ENCODE results near the gene TUBA3C.
A peak's percentile ranks its signal among the peaks of the same experiment; 100 is the strongest.

TUBA3C gene

GRCh38 chr13:19159761-19160420, 21.7 kb downstream of the TUBA3C start:
- no peak for DNase-seq

- no peak for DNase-seq
Observed at GRCh38 chr13:19159181-19159580, 22.4 kb downstream of the TUBA3C start.

DNA sequence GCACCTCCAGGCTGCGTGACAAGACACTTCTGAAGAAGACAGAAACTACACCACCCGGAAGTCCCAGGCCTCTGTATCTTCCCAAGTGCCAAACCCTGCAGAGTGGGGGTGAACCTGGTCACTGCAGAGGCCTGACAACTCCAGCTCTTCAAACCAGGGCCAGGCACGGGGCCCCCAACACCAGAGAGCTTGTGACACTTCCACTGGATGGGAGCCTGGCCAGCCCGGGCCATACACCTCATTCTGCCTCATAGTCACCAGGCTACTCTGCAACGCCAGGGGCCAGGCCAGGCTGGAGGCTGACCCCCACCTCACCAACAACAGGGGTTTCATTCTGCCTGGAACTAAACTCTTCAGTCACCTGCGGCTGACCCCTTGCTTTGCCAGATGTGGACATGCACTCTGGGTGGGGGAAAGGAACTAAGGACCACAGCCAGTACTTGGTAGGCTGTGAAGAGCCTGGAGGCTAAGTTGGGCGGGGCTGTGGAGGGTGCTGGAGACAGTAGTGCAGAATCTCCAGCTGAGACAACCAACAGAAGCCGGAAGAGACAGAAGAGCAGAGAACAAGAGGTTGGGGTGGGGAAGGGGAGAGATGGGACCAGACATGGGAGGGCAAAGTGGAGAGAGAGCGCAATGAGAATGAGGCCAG, 23.0 kb downstream of the TUBA3C start:
- no peak for DNase-seq

- DNase-seq: no peak
Observed at GRCh38 chr13:19158006-19158405, 23.6 kb downstream of the TUBA3C start.

- DNase-seq: no peak
Observed at GRCh38 chr13:19157461-19157860, 24.2 kb downstream of the TUBA3C start.

DNA sequence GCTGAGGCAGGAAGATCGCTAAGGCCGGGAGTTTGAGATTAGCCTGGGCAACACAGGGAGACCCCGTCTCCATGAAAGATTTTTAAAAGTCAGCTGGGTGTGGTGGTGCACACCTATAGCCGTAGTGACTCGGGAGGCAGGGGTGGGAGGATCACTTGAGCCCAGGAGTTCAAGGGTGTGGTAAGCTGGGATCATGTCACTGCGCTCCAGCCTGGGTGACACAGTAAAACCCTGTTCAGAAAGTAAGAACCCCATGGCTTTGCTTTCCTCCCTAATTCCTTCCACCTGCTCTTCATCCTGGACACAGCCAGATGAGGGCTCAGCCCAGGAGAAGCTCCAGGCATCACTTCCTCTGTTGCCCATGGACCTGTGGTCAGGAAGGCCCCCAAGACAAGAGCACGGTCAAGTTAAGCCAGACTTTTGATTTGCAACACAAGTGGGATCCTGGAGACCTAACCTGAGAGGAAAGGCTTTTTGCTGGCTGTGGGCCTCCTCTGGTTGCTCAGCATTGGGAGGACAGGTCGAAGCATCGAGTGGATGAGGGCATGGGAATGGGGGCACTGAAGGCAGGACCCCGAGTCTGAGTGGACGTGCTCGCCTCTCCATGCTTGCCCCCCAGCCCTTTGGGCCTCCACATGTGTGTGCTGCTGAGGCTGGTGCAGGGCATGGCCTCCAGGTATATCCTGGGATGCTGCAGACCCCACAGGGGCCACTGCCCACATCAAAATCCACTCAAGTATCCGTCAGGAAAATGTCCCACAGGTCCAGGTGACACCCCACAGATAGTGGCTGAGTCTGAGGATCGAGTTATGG, 25.4 kb downstream of the TUBA3C start:
- DNase-seq: no peak

DNA sequence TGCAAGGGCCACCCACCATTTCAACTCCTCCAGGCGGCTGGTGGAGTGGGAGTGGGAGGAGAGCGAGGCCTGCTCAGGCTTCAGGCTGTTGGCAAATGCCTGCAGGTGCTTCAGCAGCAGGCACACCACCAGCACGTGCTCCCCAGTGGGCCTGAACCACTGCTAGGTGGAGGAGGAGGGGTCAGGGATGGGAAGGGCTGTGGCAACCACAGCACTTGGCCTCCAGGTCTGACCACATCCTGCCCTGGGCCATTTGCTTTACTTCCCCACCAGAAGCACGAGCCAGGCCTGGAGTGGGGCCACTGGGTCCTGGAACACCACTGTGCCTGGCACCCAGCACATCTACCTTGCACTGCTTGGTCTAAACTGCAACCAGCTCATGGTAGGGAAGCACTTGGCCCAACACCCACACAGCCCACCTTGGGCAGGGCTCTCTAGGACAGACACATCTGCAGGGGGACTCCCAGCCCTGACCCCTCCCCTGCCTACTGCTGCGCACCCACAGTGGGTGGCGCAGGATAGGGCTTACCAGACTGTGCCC, 26.2 kb downstream of the TUBA3C start:
- DNase-seq: no peak

DNA sequence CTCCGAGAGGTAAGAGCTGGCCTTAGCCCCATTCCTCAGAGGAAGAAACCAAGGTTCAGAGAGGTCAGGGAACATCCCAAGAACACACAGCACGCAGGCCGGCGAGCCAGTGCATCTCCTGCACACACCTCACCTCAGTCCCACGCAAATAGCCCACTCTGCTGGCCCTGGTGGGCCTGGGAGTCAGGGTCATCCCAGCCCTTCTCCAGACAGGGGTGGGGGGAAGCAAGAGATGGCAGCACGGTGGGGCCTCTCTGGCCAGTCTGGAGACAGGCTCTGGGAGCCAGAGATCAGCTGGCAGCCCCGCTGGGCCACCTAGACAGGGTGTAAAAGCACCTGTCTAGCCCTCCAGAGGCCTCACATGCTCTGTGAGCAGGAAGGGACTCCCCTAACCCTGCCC, 26.8 kb downstream of the TUBA3C start:
- no peak for DNase-seq

DNA sequence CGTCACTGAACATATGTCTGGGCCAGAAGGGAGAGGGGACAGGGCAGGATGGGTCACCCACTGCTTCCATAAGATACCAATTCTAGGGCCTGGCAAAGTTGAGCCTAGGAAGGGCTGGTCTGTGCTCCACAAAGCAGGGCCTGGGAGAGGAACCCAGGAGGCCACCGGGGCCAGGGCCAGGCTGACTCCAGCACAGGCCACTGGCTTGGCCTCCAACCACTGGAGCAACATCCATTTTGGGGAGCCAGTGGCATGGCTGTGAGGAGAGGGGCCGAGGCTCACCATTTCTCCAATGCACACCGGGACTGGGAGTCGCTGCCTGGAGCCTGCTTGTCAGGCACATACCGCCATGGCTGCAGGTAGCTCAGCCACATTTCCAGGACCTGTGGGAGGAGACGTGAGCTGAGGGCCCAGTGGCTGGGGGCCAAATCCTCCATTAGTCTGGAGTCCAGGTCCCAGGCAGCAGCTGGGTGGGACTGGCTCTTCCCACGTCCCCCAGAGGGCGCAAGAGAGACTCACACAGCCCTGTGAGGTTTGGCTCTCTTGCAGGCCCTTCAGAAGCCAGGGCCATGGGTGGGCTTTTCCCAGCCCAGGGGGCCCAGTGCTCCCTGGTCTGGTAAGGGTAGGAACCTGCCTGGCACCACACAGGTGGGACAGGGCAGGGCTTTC, 27.7 kb downstream of the TUBA3C start:
- DNase-seq: peak; percentile 0

DNA sequence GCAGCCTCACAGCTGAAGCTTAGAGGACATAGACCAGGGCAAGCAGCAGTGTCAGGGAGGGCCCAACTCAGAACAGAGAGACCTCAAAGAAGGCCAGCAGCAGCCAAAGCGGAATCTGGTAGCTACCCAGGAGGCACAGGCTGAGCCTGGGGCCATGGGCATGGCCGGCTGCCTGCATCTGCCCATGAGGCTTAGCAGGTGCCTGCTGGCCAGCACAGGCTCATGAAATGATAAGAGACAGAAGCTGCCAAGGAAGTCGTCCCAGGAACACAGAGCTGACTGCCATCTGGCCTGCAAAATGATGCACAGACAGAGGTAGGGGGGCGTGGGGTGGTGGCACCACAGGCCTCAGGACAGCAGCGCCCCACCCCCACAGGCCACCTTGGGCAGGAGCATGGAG, 29.2 kb downstream of the TUBA3C start:
- no peak for DNase-seq

DNA sequence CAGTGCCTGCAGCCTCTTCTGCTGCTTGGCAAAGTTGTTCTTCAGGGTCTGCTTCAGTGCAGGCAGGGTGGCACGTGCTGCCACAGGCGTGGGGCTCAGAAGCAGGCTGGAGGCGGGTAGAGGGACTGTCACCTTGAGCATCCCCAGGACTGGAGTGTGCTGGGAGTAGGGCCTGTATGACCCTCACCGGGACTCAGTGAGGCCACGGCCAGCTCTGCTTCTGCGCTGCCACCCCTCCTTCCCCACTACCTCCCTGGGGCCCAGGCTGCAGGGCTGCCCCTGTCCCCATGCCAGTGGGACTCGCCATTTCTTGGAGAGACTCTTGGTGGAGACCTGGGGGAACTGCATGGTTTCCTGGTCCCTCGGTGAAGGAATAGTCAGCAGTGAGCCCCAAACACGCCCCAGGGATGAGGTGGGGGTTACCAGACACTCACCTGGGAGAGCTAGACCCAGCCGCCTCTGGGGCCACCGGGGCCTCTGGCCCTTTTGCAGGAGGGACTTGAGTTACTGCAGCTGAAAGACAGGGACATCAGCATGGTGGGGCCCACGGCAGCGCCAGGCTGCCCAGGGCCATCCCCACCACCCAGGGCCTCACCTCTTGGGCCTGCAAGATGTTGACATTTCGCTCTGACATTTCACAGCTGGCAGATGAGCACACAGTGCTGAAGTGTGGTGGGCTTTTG, 29.9 kb downstream of the TUBA3C start:
- DNase-seq: no peak

- no peak for DNase-seq
Observed at GRCh38 chr13:19150712-19151228, 30.9 kb downstream of the TUBA3C start.

- no peak for DNase-seq
Observed at GRCh38 chr13:19150226-19150625, 31.4 kb downstream of the TUBA3C start.

GRCh38 chr13:19148561-19148960, 33.1 kb downstream of the TUBA3C start:
- DNase-seq: no peak
